Measurements from ENCODE around the gene C3orf38. TPM values are rescaled to one million over a fixed set of nuclear protein-coding genes. Genes with fewer than 3 reads are reported as not detected.

C3orf38 gene
- total RNA-seq, 1 donor from 2014 or later = 61.6 TPM

GRCh38 chr3:88166419-88166971 is 16.7 kb downstream of the C3orf38 start:
- Mint-ChIP-seq H3K4me1 (no peaks in the 10 kb centered on the region), H3K4me3 (no peak overlapping the region), H3K27ac (no peak overlapping the region), H3K36me3 (peaks cover 21% of the 10 kb centered on the region), H3K9me3 (no peaks in the 10 kb centered on the region), H3K27me3 (ENCODE audit: insufficient read depth, low read depth) (peaks cover 2% of the 10 kb centered on the region)
- Histone ChIP-seq H3K9me3 (ENCODE audit: low read depth) (no peaks in the 10 kb centered on the region), H3K4me3 (no peak overlapping the region), H3K79me2 (ENCODE audit: low read depth) (peaks cover 12% of the 10 kb centered on the region), H3K4me2 (no peak overlapping the region), H3K36me3 (no peaks in the 10 kb centered on the region), H3K9ac (no peak overlapping the region), H3K27me3 (no peaks in the 10 kb centered on the region), H3K27ac (no peak overlapping the region), H2AFZ (replicated peaks) (no peak overlapping the region), H3F3A (ENCODE audit: low read depth) (no peaks in the 10 kb centered on the region), H4K20me1 (ENCODE audit: low read depth) (peaks cover 3% of the 10 kb centered on the region), H3K4me1 (no peaks in the 10 kb centered on the region)
- no peak for DNase-seq (ENCODE audit: low spot score)
- no peak for TF ChIP-seq CTCF (IDR thresholded peaks at IDR 0.05)
- no peak for TF ChIP-seq EZH2phosphoT487 (IDR thresholded peaks at IDR 0.05)
- TF ChIP-seq EZH2 (IDR thresholded peaks at IDR 0.05) = no peak

GRCh38 chr3:88167173-88167572 is 17.4 kb downstream of the C3orf38 start:
- no peaks in the 10 kb centered on the region for H3F3A ChIP-seq (ENCODE audit: low read depth)
- Mint-ChIP-seq H3K9me3 (no peaks in the 10 kb centered on the region), H3K4me1 (no peaks in the 10 kb centered on the region), H3K27ac (no peak overlapping the region), H3K27me3 (ENCODE audit: insufficient read depth, low read depth) (peaks cover 2% of the 10 kb centered on the region), H3K36me3 (peaks cover 19% of the 10 kb centered on the region), H3K4me3 (no peak overlapping the region)
- DNase-seq (ENCODE audit: low spot score) = no peak
- no peaks in the 10 kb centered on the region for H3K36me3 ChIP-seq
- H3K9me3 ChIP-seq (ENCODE audit: low read depth) = no peaks in the 10 kb centered on the region
- H3K4me1 ChIP-seq = no peaks in the 10 kb centered on the region
- no peak overlapping the region for H3K4me3 ChIP-seq
- H4K20me1 ChIP-seq (ENCODE audit: low read depth) = peaks cover 3% of the 10 kb centered on the region
- H3K9ac ChIP-seq = no peak overlapping the region
- H2AFZ ChIP-seq (replicated peaks) = no peak overlapping the region
- H3K79me2 ChIP-seq (ENCODE audit: low read depth) = peaks cover 11% of the 10 kb centered on the region
- H3K4me2 ChIP-seq = no peak overlapping the region
- H3K27ac ChIP-seq = no peak overlapping the region
- H3K27me3 ChIP-seq = no peaks in the 10 kb centered on the region
- TF ChIP-seq EZH2 (IDR thresholded peaks at IDR 0.05) (no peak), CTCF (IDR thresholded peaks at IDR 0.05) (no peak), EZH2phosphoT487 (IDR thresholded peaks at IDR 0.05) (no peak)

GRCh38 chr3:88167704-88168103 is 17.9 kb downstream of the C3orf38 start:
- H3K9me3 Mint-ChIP-seq = no peaks in the 10 kb centered on the region
- H3K27me3 Mint-ChIP-seq (ENCODE audit: insufficient read depth, low read depth) = peaks cover 2% of the 10 kb centered on the region
- Histone ChIP-seq H3K4me3 (no peak overlapping the region), H3K4me1 (no peaks in the 10 kb centered on the region), H3K36me3 (no peaks in the 10 kb centered on the region), H3K9ac (no peak overlapping the region), H3F3A (ENCODE audit: low read depth) (no peaks in the 10 kb centered on the region), H3K27ac (no peak overlapping the region), H3K27me3 (no peaks in the 10 kb centered on the region), H3K4me2 (no peak overlapping the region), H4K20me1 (ENCODE audit: low read depth) (peaks cover 3% of the 10 kb centered on the region), H3K79me2 (ENCODE audit: low read depth) (peaks cover 7% of the 10 kb centered on the region), H2AFZ (replicated peaks) (no peak overlapping the region), H3K9me3 (ENCODE audit: low read depth) (no peaks in the 10 kb centered on the region)
- no peaks in the 10 kb centered on the region for H3K4me1 Mint-ChIP-seq
- peaks cover 15% of the 10 kb centered on the region for H3K36me3 Mint-ChIP-seq
- TF ChIP-seq EZH2 (IDR thresholded peaks at IDR 0.05) = no peak
- no peak for TF ChIP-seq EZH2phosphoT487 (IDR thresholded peaks at IDR 0.05)
- TF ChIP-seq CTCF (IDR thresholded peaks at IDR 0.05) = no peak
- DNase-seq (ENCODE audit: low spot score) = no peak
- no peak overlapping the region for H3K27ac Mint-ChIP-seq
- no peak overlapping the region for H3K4me3 Mint-ChIP-seq

Data from neural progenitor cell (in vitro differentiated cells).